Hepatocyte (in vitro differentiated cells): ENCODE results near the gene INS. TPM values are rescaled to one million over a fixed set of nuclear protein-coding genes. Genes with fewer than 3 reads are reported as not detected.

ENCODE experiments used
- DNase-seq: peaks from one replicate; pipeline ENCODE4 v3.0.0-alpha.2; 2016; ENCODE audit warnings: low spot score
- H2AFZ ChIP-seq: fragments of 200-600 bp; sonication (generic); 2 replicates; pipeline ENCODE4 v1.6.0; 2016; ENCODE audit warnings: antibody characterized with exemption, mild to moderate bottlenecking
- H3K27ac ChIP-seq: fragments of 200-600 bp; sonication (generic); 2 replicates; pipeline ENCODE4 v1.5.1; 2016; ENCODE audit warnings: mild to moderate bottlenecking
- H3K27me3 ChIP-seq: fragments of 200-600 bp; sonication (generic); 2 replicates; pipeline ENCODE4 v1.6.1; 2016
- H3K36me3 ChIP-seq: fragments of 200-600 bp; sonication (generic); replicated peaks from 2 replicates; pipeline ENCODE4 v1.5.1; 2016; ENCODE audit warnings: low read depth; ENCODE audit not compliant: insufficient read depth
- H3K4me1 ChIP-seq: fragments of 200-600 bp; sonication (generic); 2 replicates; pipeline ENCODE4 v1.5.1; 2016; ENCODE audit warnings: mild to moderate bottlenecking, moderate library complexity; ENCODE audit not compliant: insufficient read depth
- H3K4me2 ChIP-seq: fragments of 200-600 bp; sonication (generic); 2 replicates; pipeline ENCODE4 v1.6.0; 2016
- H3K4me3 ChIP-seq: fragments of 200-600 bp; sonication (generic); 2 replicates; pipeline ENCODE4 v1.5.1; 2016; ENCODE audit warnings: mild to moderate bottlenecking
- H3K79me2 ChIP-seq: fragments of 200-600 bp; sonication (generic); 2 replicates; pipeline ENCODE4 v1.6.0; 2017; ENCODE audit warnings: mild to moderate bottlenecking
- H3K9me2 ChIP-seq: fragments of 200-600 bp; sonication (generic); replicated peaks from 2 replicates; pipeline ENCODE4 v1.6.0; 2017; ENCODE audit warnings: mild to moderate bottlenecking; ENCODE audit not compliant: insufficient read depth
- H3K9me3 ChIP-seq: fragments of 200-600 bp; sonication (generic); 2 replicates; pipeline ENCODE4 v1.5.1; 2016; ENCODE audit warnings: low read depth, mild to moderate bottlenecking
- H4K20me1 ChIP-seq: fragments of 200-600 bp; sonication (generic); 2 replicates; pipeline ENCODE4 v1.6.0; 2016; ENCODE audit warnings: mild to moderate bottlenecking; ENCODE audit not compliant: insufficient read depth, poor library complexity, severe bottlenecking
- EZH2 ChIP-seq: fragments of 200-600 bp; sonication (generic); IDR thresholded peaks from 2 replicates; pipeline ENCODE4 v1.6.1; 2016; ENCODE audit warnings: antibody characterized with exemption, mild to moderate bottlenecking, borderline replicate concordance
- EZH2phosphoT487 ChIP-seq: fragments of 200-600 bp; sonication (generic); IDR thresholded peaks from one replicate; pipeline ENCODE4 v1.6.1; 2018; ENCODE audit warnings: antibody characterized with exemption, mild to moderate bottlenecking, low read depth, moderate library complexity; ENCODE audit not compliant: unreplicated experiment, severe bottlenecking
- WGBS: methylation state at CpG from one replicate; pipeline ENCODE4 v1.1.6; 2016; ENCODE audit warnings: low lambda C conversion rate; ENCODE audit errors: missing lambda C conversion rate; 5-methylcytosine and 5-hydroxymethylcytosine counted together
- polyA plus RNA-seq: library from polyadenylated mRNA; unstranded; fragments of >200 nt; fragmentation: Nextera tagmentation; extraction: Ambion mirVana; gene quantifications from 2 replicates; pipeline ENCODE4 v1.2.1, GENCODE V29; 2016
- total RNA-seq: library from RNA; depleted of rRNA; stranded (reverse); fragments of >200 nt; gene quantifications from 2 replicates; pipeline ENCODE4 v1.2.3, GENCODE V29; 2014
- TF ChIP-seq, protein P1 (sequence below): fragments of 200-600 bp; sonication (generic); IDR thresholded peaks from 2 replicates; pipeline ENCODE4 v1.5.1; 2016; ENCODE audit warnings: antibody characterized with exemption, mild to moderate bottlenecking; ENCODE audit not compliant: poor library complexity

Gene INS
- total and polyA plus RNA-seq, 2 experiments from 2014 or later: not detected

DNA sequence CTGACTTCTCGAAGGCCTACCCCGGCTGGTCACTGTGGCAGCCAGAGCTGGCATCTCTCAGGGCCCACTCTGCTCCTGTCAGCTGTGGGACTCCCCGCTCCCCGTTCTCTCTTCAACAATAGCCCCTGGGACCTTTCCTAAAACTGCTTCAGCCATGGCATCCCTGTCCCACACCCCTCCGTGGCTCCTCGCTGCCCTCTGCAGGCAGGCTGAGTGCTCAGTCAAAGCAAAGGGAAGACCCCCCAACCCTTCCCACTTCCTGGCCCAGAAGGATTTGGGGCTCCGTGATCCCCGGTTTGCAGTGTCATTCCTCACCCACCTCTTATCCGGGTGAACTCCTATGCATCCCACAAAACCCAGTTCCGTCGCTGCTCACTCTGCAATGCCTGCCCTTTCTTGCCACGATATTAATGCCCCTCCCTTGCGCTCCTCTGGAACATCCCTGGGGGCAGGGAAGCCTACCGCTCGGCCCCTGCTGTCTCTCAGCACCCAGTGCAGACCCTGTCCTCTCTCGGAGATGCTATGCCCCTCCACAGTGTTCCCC lies 12.2 kb upstream of the INS start:
- TF ChIP-seq EZH2phosphoT487: no peak
- TF ChIP-seq, protein P1, sequence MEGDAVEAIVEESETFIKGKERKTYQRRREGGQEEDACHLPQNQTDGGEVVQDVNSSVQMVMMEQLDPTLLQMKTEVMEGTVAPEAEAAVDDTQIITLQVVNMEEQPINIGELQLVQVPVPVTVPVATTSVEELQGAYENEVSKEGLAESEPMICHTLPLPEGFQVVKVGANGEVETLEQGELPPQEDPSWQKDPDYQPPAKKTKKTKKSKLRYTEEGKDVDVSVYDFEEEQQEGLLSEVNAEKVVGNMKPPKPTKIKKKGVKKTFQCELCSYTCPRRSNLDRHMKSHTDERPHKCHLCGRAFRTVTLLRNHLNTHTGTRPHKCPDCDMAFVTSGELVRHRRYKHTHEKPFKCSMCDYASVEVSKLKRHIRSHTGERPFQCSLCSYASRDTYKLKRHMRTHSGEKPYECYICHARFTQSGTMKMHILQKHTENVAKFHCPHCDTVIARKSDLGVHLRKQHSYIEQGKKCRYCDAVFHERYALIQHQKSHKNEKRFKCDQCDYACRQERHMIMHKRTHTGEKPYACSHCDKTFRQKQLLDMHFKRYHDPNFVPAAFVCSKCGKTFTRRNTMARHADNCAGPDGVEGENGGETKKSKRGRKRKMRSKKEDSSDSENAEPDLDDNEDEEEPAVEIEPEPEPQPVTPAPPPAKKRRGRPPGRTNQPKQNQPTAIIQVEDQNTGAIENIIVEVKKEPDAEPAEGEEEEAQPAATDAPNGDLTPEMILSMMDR: peak; percentile 31
- Histone ChIP-seq H3K4me1 (no peaks in the 10 kb centered on the region), H2AFZ (no peak overlapping the region), H3K36me3 (no peaks in the 10 kb centered on the region), H3K4me2 (no peak overlapping the region), H3K27ac (no peak overlapping the region), H3K27me3 (no peaks in the 10 kb centered on the region), H3K4me3 (no peak overlapping the region), H3K79me2 (no peaks in the 10 kb centered on the region), H4K20me1 (no peaks in the 10 kb centered on the region), H3K9me3 (no peaks in the 10 kb centered on the region), H3K9me2 (no peaks in the 10 kb centered on the region)
- no peak for DNase-seq
- WGBS: 87% methylated on average over 16 of the region's 16 CpGs

DNA sequence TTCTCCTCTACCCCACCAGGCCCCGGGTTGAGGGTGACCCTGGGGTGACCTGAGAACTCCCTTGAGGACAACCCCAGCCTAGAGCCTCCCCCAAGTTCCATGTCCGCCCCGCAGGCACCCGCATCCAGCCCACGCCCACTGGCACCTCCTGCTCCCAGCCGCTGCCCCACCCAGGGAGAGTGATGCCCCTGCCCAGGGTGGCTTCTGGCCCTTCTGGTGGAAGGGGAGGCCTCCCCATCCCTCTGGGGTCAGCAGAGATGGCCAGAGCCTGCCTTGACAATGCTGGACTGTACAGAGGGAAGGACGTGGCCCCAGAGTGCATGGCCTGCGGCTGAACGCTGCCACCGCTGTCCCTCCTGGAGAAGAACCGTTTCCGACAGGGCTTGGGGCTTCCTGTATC lies 11.7 kb upstream of the INS start:
- Histone ChIP-seq H3K27me3 (no peaks in the 10 kb centered on the region), H3K79me2 (no peaks in the 10 kb centered on the region), H3K9me2 (no peaks in the 10 kb centered on the region), H3K4me2 (no peak overlapping the region), H3K27ac (no peak overlapping the region), H2AFZ (no peak overlapping the region), H3K36me3 (no peaks in the 10 kb centered on the region), H3K9me3 (no peaks in the 10 kb centered on the region), H4K20me1 (no peaks in the 10 kb centered on the region), H3K4me3 (no peak overlapping the region), H3K4me1 (no peaks in the 10 kb centered on the region)
- 84% methylated on average over 12 of the region's 12 CpGs for WGBS
- DNase-seq: no peak
- no peak for TF ChIP-seq EZH2phosphoT487
- TF ChIP-seq, protein P1: no peak
- no peak for TF ChIP-seq EZH2

DNA sequence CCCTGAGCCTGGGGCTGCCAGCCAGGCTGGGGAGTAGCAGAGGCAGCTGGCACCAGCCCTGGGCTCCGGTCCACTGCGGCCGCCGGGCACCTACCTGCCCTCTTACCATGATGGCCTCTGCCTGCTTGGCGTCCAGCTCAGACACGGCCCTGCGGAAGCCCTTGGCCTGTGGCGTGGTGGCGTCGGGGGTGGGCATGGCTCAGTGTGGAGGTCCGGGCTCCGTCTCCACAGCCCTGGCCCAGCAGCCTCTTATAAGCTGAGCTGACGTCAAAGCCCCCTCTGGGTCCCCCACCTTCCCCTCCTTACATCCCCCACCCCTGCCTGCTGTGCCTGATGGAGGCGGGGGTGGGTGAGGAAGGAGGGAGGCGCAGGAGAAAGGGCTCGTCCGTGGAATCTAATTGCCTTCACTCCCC lies 10.6 kb upstream of the INS start, which contains the start of gene TH:
TSS of gene TH (minus strand) at position 225 of the 413 bp plus-strand sequence. CDS start at position 196, 29 bp downstream.
- no peaks in the 10 kb centered on the region for H3K9me3 ChIP-seq
- H3K9me2 ChIP-seq: no peaks in the 10 kb centered on the region
- H3K4me3 ChIP-seq: no peak within 1 kb of the TSS
- no peak within 1 kb of the TSS for H2AFZ ChIP-seq
- DNase-seq: no peak
- H3K36me3 ChIP-seq: no peaks in the 10 kb centered on the region
- TF ChIP-seq, protein P1: no peak
- TF ChIP-seq EZH2phosphoT487 (no peak), EZH2 (no peak)
- no peak within 1 kb of the TSS for H3K27ac ChIP-seq
- H3K4me2 ChIP-seq: no peak within 1 kb of the TSS
- H3K79me2 ChIP-seq: no peaks in the 10 kb centered on the region
- H3K4me1 ChIP-seq: peaks cover under 1% of the 10 kb centered on the region
- WGBS: 91% methylated on average over 11 of the region's 17 CpGs
- no peaks in the 10 kb centered on the region for H3K27me3 ChIP-seq
- no peaks in the 10 kb centered on the region for H4K20me1 ChIP-seq
